Karpas-422 (cell line): Measurements from ENCODE around the gene GET3. TPM values are rescaled to one million over a fixed set of nuclear protein-coding genes. Genes with fewer than 3 reads are reported as not detected.
A peak's percentile ranks its signal among the peaks of the same experiment; 100 is the strongest.
"Not testable (repeated sequence)": the region's sequence is repeated elsewhere in the genome, so short reads cannot be mapped to it uniquely, and the experiment has no call there.

Source experiments
- DNase-seq: peaks from one replicate; pipeline ENCODE4 v3.0.0-alpha.2; 2015
- H2AFZ ChIP-seq: fragments of 200-600 bp; sonication (generic); 2 replicates; pipeline ENCODE4 v1.6.1; 2014; ENCODE audit warnings: antibody characterized with exemption, low read length, mixed read lengths
- H3K27ac ChIP-seq: fragments of 200-600 bp; sonication (generic); 2 replicates; pipeline ENCODE4 v1.5.1; 2014; ENCODE audit warnings: mild to moderate bottlenecking, low read length, moderate library complexity
- H3K27me3 ChIP-seq: fragments of 200-600 bp; sonication (generic); 2 replicates; pipeline ENCODE4 v1.6.1; 2014; ENCODE audit warnings: low read length, mixed read lengths
- H3K36me3 ChIP-seq: fragments of 200-600 bp; sonication (generic); 2 replicates; pipeline ENCODE4 v1.6.1; 2014; ENCODE audit warnings: low read length, mixed read lengths; ENCODE audit not compliant: insufficient read depth
- H3K4me1 ChIP-seq: fragments of 200-600 bp; sonication (generic); 2 replicates; pipeline ENCODE4 v1.6.1; 2014; ENCODE audit warnings: mild to moderate bottlenecking, low read length, mixed read lengths
- H3K4me2 ChIP-seq: fragments of 200-600 bp; sonication (generic); 2 replicates; pipeline ENCODE4 v1.6.1; 2014; ENCODE audit warnings: low read length, low read depth, mild to moderate bottlenecking; ENCODE audit not compliant: poor library complexity, severe bottlenecking
- H3K4me3 ChIP-seq: fragments of 200-600 bp; sonication (generic); 2 replicates; pipeline ENCODE4 v1.5.1; 2014; ENCODE audit warnings: mild to moderate bottlenecking, antibody characterized with exemption, low read length, mixed read lengths
- H3K79me2 ChIP-seq: fragments of 200-600 bp; sonication (generic); 2 replicates; pipeline ENCODE4 v1.6.1; 2014; ENCODE audit warnings: mild to moderate bottlenecking, low read length, mixed read lengths
- H3K9ac ChIP-seq: fragments of 200-600 bp; sonication (generic); 2 replicates; pipeline ENCODE4 v1.6.0; 2014; ENCODE audit warnings: low read length
- H3K9me2 ChIP-seq: fragments of 200-600 bp; sonication (generic), shearing (Covaris generic); replicated peaks from 2 replicates; pipeline ENCODE4 v1.6.0; 2014; ENCODE audit warnings: mild to moderate bottlenecking, low read length, moderate library complexity; ENCODE audit not compliant: insufficient read depth
- H3K9me3 ChIP-seq: fragments of 300-700, 200-600 bp; sonication (generic); 2 replicates; pipeline ENCODE4 v1.6.1; 2014; ENCODE audit warnings: low read length, mixed read lengths
- H4K20me1 ChIP-seq: fragments of 200-600 bp; sonication (generic); 2 replicates; pipeline ENCODE4 v1.6.1; 2014; ENCODE audit warnings: mild to moderate bottlenecking, antibody characterized with exemption, low read length, low read depth; ENCODE audit not compliant: insufficient read depth
- total RNA-seq: library from RNA; depleted of rRNA; stranded (reverse); fragments of >200 nt; shearing (Covaris generic); gene quantifications from 2 replicates; pipeline ENCODE4 v1.2.3, GENCODE V29; 2014; ENCODE audit warnings: low replicate concordance

Gene GET3
- total RNA-seq, 1 experiment from 2014 or later, result 42.3 TPM

- Histone ChIP-seq H3K4me1 (peaks cover 29% of the 10 kb centered on the region), H3K4me2 (peak overlapping the region; percentile 87), H3K36me3 (peaks cover 21% of the 10 kb centered on the region), H3K27me3 (no peaks in the 10 kb centered on the region), H3K27ac (peak overlapping the region; percentile 82), H3K9ac (peak overlapping the region; percentile 98), H3K9me2 (no peaks in the 10 kb centered on the region), H4K20me1 (peaks cover 25% of the 10 kb centered on the region; the same call in 1 of the 2 replicates), H2AFZ (no peak overlapping the region), H3K4me3 (peak overlapping the region; percentile 98), H3K79me2 (peaks cover 65% of the 10 kb centered on the region), H3K9me3 (no peaks in the 10 kb centered on the region)
- peak; percentile 55 for DNase-seq
Observed at GRCh38 chr19:12720851-12721655, 16.2 kb upstream of the GET3 start.

DNA sequence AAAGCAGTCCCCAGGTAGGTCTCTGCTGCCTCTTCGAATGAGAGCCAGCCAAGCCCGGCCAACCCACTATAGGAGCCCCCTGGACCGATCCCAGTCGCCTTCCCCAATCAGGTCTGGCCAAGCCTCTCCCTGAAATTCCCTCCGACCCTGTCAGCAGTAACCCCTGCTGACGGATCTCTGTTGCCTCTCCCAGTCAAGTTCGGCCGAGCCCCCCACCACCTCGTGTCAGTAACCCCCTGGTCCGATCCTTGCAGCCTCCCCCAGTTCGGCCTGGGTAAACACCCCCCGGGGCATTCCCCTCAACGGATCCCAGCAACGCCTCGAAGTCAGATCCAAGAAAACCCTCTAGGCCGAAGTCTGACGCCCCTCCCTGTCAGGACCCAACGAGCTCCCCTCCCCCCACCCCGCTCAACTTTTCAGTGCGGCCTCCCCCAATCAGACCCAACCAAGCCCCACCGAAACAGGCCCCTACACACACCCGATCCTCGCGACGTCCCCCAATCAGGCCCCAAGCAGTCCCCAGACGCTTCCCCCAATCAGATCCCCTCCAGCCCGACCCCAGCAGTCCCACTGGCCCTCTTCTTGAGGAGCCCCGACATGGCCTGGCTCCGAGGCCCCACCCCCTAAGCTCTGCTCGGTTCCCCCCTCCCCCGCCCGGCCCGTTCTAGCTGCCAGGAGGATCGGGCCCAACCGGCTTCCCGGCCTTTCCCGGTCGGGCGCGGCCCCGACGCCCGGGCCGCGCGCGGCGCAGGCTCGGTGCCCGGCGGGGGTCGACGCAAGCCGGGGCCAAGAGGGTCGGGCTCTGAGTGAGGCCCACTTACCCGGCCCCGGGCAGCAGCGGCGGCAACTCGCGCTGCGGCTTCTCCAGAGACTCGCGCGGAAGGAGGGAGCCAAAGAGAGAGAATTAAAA is 15.4 kb upstream of the GET3 start:
- H2AFZ ChIP-seq, result no peak overlapping the region
- no peaks in the 10 kb centered on the region for H3K27me3 ChIP-seq
- H3K9ac ChIP-seq, result peak overlapping the region; percentile 98
- H3K4me3 ChIP-seq, result peak overlapping the region; percentile 98
- peaks cover 59% of the 10 kb centered on the region for H3K79me2 ChIP-seq
- H3K4me1 ChIP-seq, result peaks cover 38% of the 10 kb centered on the region
- peaks cover 17% of the 10 kb centered on the region; the same call in 1 of the 2 replicates for H3K36me3 ChIP-seq
- no peaks in the 10 kb centered on the region for H3K9me3 ChIP-seq
- H3K4me2 ChIP-seq, result peak overlapping the region; percentile 87
- no peaks in the 10 kb centered on the region for H3K9me2 ChIP-seq
- peaks cover 21% of the 10 kb centered on the region; the same call in 1 of the 2 replicates for H4K20me1 ChIP-seq
- peak; percentile 85 for DNase-seq
- peak overlapping the region; percentile 82 for H3K27ac ChIP-seq

DNA sequence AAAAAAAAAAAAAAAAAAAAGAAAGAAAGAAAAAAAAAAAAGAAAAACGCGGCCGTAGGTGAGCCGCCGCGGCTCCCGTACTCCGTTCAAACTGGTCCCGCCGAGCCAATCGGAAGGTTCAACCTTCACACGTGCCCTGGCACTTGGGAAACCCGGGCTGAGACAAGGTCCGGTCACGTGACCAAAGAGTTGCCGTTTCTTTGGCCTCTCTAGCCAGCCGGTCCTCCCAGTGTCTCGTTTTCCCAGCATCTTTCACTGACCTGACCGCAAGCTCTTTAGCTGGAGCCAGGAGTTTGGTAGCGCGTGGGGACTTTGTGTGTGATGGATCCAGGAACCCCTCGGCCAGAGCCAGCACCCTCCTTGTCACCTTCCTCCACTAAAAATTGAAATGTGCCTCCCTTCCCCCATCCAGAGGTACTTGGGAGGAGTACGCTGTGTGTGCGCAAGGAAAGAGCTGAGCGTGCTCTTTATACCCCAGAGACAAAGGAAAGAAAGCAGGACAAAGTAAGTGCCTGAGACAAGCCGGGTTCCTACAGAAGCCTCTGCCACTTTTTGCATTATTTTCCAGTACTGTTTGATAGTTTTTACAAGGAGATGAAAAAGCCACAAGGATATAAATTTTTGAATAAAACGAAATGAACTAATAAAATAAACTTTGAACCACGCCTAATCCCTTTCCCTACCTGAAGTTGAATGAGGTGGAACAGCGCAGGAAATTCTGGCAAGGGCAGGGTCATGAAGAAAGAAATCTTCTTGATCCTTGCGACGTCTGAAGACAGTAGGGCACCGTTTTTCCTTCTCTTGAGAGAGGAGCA is 14.5 kb upstream of the GET3 start:
- DNase-seq, result peak; percentile 99
- Histone ChIP-seq H3K36me3 (peaks cover 16% of the 10 kb centered on the region; the same call in 1 of the 2 replicates), H3K4me1 (peaks cover 44% of the 10 kb centered on the region), H3K4me3 (peak overlapping the region; percentile 98), H4K20me1 (peaks cover 21% of the 10 kb centered on the region; the same call in 1 of the 2 replicates), H3K9me3 (no peaks in the 10 kb centered on the region), H3K4me2 (peak overlapping the region; percentile 87), H3K27me3 (no peaks in the 10 kb centered on the region), H2AFZ (0 out of 2 replicates have a peak overlapping the region, but pooled peaks have one; percentile 12), H3K79me2 (peaks cover 53% of the 10 kb centered on the region), H3K9me2 (no peaks in the 10 kb centered on the region), H3K9ac (peak overlapping the region; percentile 98), H3K27ac (peak overlapping the region; percentile 82)

GRCh38 chr19:12723381-12723640 is 14.0 kb upstream of the GET3 start:
- no peak overlapping the region for H2AFZ ChIP-seq
- DNase-seq, result peak; percentile 75

GRCh38 chr19:12723641-12724426 is 13.5 kb upstream of the GET3 start, which contains the start of gene TNPO2:
TNPO2 (minus strand) TSS chr19:12723932; CDS start chr19:12720977, 2,955 bp downstream.
- peaks cover 19% of the 10 kb centered on the region for H3K36me3 ChIP-seq

More at GRCh38 chr19:12723381-12723640, 14.0 kb upstream of the GET3 start:
- Histone ChIP-seq H3K4me1 (peaks cover 46% of the 10 kb centered on the region), H4K20me1 (peaks cover 21% of the 10 kb centered on the region; the same call in 1 of the 2 replicates), H3K79me2 (peaks cover 52% of the 10 kb centered on the region), H3K4me2 (peak overlapping the region; percentile 87), H3K4me3 (peak overlapping the region; percentile 98), H3K9ac (peak overlapping the region; percentile 82), H3K9me3 (no peaks in the 10 kb centered on the region), H3K27me3 (no peaks in the 10 kb centered on the region), H3K36me3 (peaks cover 19% of the 10 kb centered on the region), H3K27ac (peak overlapping the region; percentile 74), H3K9me2 (no peaks in the 10 kb centered on the region)

DNA sequence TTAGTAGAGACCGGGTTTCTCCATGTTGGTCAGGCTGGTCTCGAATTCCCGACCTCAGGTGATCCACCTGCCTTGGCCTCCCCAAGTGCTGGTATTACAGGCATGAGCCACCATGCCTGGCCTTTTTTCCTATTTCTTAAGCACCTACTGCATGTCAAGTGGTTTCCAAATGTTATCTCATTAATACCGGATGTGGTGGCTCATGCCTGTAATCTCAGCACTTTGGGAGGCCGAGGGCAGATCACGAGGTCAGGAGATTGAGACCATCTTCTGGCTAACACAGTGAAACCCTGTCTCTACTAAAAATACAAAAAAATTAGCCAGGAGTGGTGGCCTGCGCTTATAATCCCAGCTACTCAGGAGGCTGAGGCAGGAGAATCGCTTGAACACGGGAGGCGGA is 11.7 kb upstream of the GET3 start:
- Histone ChIP-seq H3K4me1 (peaks cover 52% of the 10 kb centered on the region), H3K79me2 (peaks cover 38% of the 10 kb centered on the region), H3K27ac (peak overlapping the region; percentile 82; the same call in 1 of the 2 replicates), H4K20me1 (peaks cover 12% of the 10 kb centered on the region; the same call in 1 of the 2 replicates), H3K36me3 (peaks cover 23% of the 10 kb centered on the region)
- not testable (repeated sequence) for H3K4me2 ChIP-seq, DNase-seq, H3K9me2 ChIP-seq, H3K4me3 ChIP-seq, H3K9ac ChIP-seq, H3K9me3 ChIP-seq, H3K27me3 ChIP-seq, H2AFZ ChIP-seq

More at GRCh38 chr19:12723641-12724426, 13.5 kb upstream of the GET3 start, which contains the start of gene TNPO2:
- Histone ChIP-seq H3K4me2 (peak within 1 kb of the TSS; percentile 87), H3K79me2 (peaks cover 46% of the 10 kb centered on the region), H4K20me1 (peaks cover 19% of the 10 kb centered on the region; the same call in 1 of the 2 replicates), H2AFZ (peak within 1 kb of the TSS; percentile 45; the same call in 1 of the 2 replicates), H3K27ac (peak within 1 kb of the TSS; percentile 74), H3K27me3 (no peaks in the 10 kb centered on the region), H3K4me3 (peak within 1 kb of the TSS; percentile 98), H3K9me2 (no peaks in the 10 kb centered on the region), H3K9me3 (no peaks in the 10 kb centered on the region), H3K4me1 (peaks cover 46% of the 10 kb centered on the region), H3K9ac (peak within 1 kb of the TSS; percentile 82)
- peak; percentile 92 for DNase-seq

GRCh38 chr19:12726988-12727316 is 10.3 kb upstream of the GET3 start:
- H3K9me2 ChIP-seq, result no peaks in the 10 kb centered on the region
- H3K36me3 ChIP-seq, result peaks cover 22% of the 10 kb centered on the region
- peaks cover 13% of the 10 kb centered on the region; the same call in 1 of the 2 replicates for H4K20me1 ChIP-seq
- H3K27me3 ChIP-seq, result no peaks in the 10 kb centered on the region
- peak overlapping the region; percentile 13 for H3K4me2 ChIP-seq
- H3K9me3 ChIP-seq, result no peaks in the 10 kb centered on the region
- no peak overlapping the region for H3K4me3 ChIP-seq
- no peak for DNase-seq
- peaks cover 37% of the 10 kb centered on the region for H3K79me2 ChIP-seq
- peak overlapping the region; percentile 82 for H3K27ac ChIP-seq
- peaks cover 50% of the 10 kb centered on the region for H3K4me1 ChIP-seq
- H3K9ac ChIP-seq, result peak overlapping the region; percentile 33; the same call in 1 of the 2 replicates
- H2AFZ ChIP-seq, result no peak overlapping the region
